ENCODE results near the gene ADAMTSL1. TPM values are rescaled to one million over a fixed set of nuclear protein-coding genes. Genes with fewer than 3 reads are reported as not detected.

The ADAMTSL1 gene
- total and polyA plus RNA-seq, 2 of the 13 experiments (the other 11 are each of a cell fraction or from before 2014, with no cell fraction given) = not detected

DNA sequence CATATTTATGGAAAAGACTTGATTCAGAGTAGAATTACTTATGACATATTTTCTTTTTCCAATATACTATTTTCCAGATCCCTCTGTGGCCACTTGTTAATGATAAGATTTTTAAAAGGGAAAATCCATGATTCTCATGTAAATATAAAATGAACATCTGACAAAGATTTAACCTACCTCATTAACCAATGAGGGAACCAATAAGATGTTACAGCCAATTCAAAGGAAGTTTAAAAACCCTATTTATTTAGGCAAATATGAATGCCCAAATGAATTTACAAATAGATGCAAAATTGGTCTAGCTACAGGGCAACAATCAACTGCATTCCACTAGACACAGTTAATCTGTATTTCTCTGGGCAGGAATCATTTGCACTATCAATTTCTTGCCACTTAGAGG lies 226.8 kb downstream of the ADAMTSL1 start:
- Histone ChIP-seq H4K20me1 (ENCODE audit: insufficient read depth, low read length) (no peaks in the 10 kb centered on the region), H3K79me2 (ENCODE audit: insufficient read depth, low read length) (no peaks in the 10 kb centered on the region), H3K4me1 (ENCODE audit: insufficient read depth, low read length) (no peaks in the 10 kb centered on the region), H2AFZ (ENCODE audit: low read length) (no peak overlapping the region), H3K36me3 (replicated peaks in 1 of 2; ENCODE audit: control insufficient read depth in 1 of 2, insufficient read depth in 2 of 2, low read length in 2 of 2) (no peaks in the 10 kb centered on the region), H3K9ac (ENCODE audit: insufficient read depth, low read depth, low read length) (no peak overlapping the region), H3K4me3 (replicated peaks in 1 of 3; ENCODE audit: insufficient read depth in 1 of 3, low read depth in 2 of 3, low read length in 3 of 3) (no peak overlapping the region), H3K9me3 (ENCODE audit: low read length) (peaks cover 7% of the 10 kb centered on the region), H3K4me2 (ENCODE audit: low read depth, low read length) (no peak overlapping the region), H3K27ac (ENCODE audit: extremely low read length, insufficient read depth, low read length) (no peak overlapping the region), H3K27me3 (ENCODE audit: control insufficient read depth in 1 of 2, insufficient read depth in 2 of 2, low read length in 2 of 2) (no peaks in the 10 kb centered on the region)
- TF ChIP-seq RBM22 (optimal IDR thresholded peaks at IDR 0.05; ENCODE audit: low read length) (no peak), ZNF678 (CRISPR knock-in tag; IDR thresholded peaks at IDR 0.05) (no peak), RBAK (CRISPR knock-in tag; IDR thresholded peaks at IDR 0.05) (no peak), NFRKB (IDR thresholded peaks at IDR 0.05) (no peak), DNMT3B (CRISPR knock-in tag; conservative IDR thresholded peaks at IDR 0.05) (no peak), ZSCAN31 (CRISPR knock-in tag; IDR thresholded peaks at IDR 0.05; ENCODE audit: low read depth) (no peak), REXO4 (CRISPR knock-in tag; IDR thresholded peaks at IDR 0.05; ENCODE audit: borderline replicate concordance) (no peak), ZNF431 (CRISPR knock-in tag; IDR thresholded peaks at IDR 0.05; ENCODE audit: borderline replicate concordance, low read depth) (no peak)
- in situ Hi-C loops (cut with HindIII; ENCODE audit: extremely low pct_ligation_motif_present, low pct_unique_long_range_greater_than_20kb) = no loop called here
- ChIA-PET CTCF (ENCODE audit: low intra/inter-chr PET ratio, low total read pairs) (no interaction called here), POLR2A (no interaction called here)
- BruUV-seq (replicated peaks) = no TSS peak
- intact Hi-C loops (cut with micrococcal nuclease; ENCODE audit: unreplicated experiment) = no loop called here
- no peak for DNase-seq (ENCODE audit: low spot score)
- no peak for FAIRE-seq
- ATAC-seq = no peak

DNA sequence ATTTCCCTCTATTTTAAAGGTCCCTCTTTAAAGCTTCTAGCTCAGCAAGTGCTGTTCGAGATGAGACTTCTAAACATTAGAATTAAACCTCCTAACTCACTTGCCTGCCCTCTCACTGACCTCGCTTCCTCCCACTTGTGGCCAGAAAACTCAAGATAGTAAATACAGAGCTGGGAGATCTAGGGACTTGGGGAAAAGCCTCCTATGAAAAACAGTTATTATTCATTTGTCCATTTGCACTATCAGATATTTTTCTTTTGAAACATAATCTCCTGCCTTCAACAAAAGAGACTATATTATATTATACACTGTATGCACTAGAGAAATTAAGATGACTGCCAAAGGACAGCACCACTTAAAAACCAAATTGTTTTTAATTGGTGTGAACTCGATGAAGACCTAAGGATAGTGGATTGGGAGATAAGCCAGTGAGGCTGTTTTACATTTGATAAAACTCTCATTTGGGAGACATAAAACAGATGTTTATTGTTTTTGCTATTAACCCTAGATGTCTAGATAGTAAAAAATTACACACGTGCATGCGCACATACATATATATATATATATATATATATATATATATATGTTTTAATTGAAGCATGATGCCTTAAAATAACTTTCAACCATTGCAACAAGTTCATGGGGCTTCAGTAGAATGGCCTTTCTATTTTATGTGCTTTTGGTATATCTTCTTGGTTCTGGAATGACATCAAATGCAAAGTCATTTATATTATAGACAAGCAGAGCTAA lies 229.4 kb downstream of the ADAMTSL1 start:
- CTCF ChIA-PET (ENCODE audit: low intra/inter-chr PET ratio, low total read pairs) = no interaction called here
- in situ Hi-C loops (cut with HindIII; ENCODE audit: extremely low pct_ligation_motif_present, low pct_unique_long_range_greater_than_20kb) = no loop called here

More for the DNA sequence above, 229.4 kb downstream of the ADAMTSL1 start:
- Histone ChIP-seq H3K27ac (ENCODE audit: extremely low read length, insufficient read depth, low read length) (no peak overlapping the region), H4K20me1 (ENCODE audit: insufficient read depth, low read length) (no peaks in the 10 kb centered on the region), H3K4me2 (ENCODE audit: low read depth, low read length) (no peak overlapping the region), H3K4me1 (ENCODE audit: insufficient read depth, low read length) (no peaks in the 10 kb centered on the region), H3K36me3 (replicated peaks in 1 of 2; ENCODE audit: control insufficient read depth in 1 of 2, insufficient read depth in 2 of 2, low read length in 2 of 2) (no peaks in the 10 kb centered on the region), H3K9me3 (ENCODE audit: low read length) (no peaks in the 10 kb centered on the region), H3K79me2 (ENCODE audit: insufficient read depth, low read length) (no peaks in the 10 kb centered on the region), H3K27me3 (ENCODE audit: control insufficient read depth in 1 of 2, insufficient read depth in 2 of 2, low read length in 2 of 2) (no peaks in the 10 kb centered on the region), H3K9ac (ENCODE audit: insufficient read depth, low read depth, low read length) (no peak overlapping the region), H2AFZ (ENCODE audit: low read length) (no peak overlapping the region), H3K4me3 (replicated peaks in 1 of 3; ENCODE audit: insufficient read depth in 1 of 3, low read depth in 2 of 3, low read length in 3 of 3) (no peak overlapping the region)
- intact Hi-C loops (cut with micrococcal nuclease; ENCODE audit: unreplicated experiment) = no loop called here
- POLR2A ChIA-PET = no interaction called here
- DNase-seq (ENCODE audit: low spot score) (no peak), ATAC-seq (no peak), FAIRE-seq (no peak)
- no TSS peak for BruUV-seq (replicated peaks)
- no peak for TF ChIP-seq ZNF841 (CRISPR knock-in tag; IDR thresholded peaks at IDR 0.05; ENCODE audit: borderline replicate concordance)
- 14% methylated on average over 5 of the region's 5 CpGs for WGBS (ENCODE audit: low lambda C conversion rate)

All from HepG2 (cell line).